ENCODE results near the gene TNMD.
"Not testable (repeated sequence)": the region's sequence is repeated elsewhere in the genome, so short reads cannot be mapped to it uniquely, and the experiment has no call there.

The TNMD gene

GRCh38 chrX:100584611-100585010, at the start of gene TNMD:
Gene TNMD (plus strand): TSS chrX:100584936. CDS start chrX:100585019, 83 bp downstream.
- DNase-seq (ENCODE audit: low read depth in 2 of 3, low spot score in 2 of 3), result no peak

- not testable (repeated sequence) for DNase-seq (ENCODE audit: low read depth in 2 of 3, low spot score in 2 of 3)
These were observed 19.2 kb upstream of the TNMD start for GRCh38 chrX:100565534-100565933.

GRCh38 chrX:100586747-100587146, 2.0 kb downstream of the TNMD start:
- DNase-seq (ENCODE audit: low read depth in 2 of 3, low spot score in 2 of 3), result no peak

- DNase-seq (ENCODE audit: low read depth in 2 of 3, low spot score in 2 of 3), result no peak
These were observed 3.1 kb downstream of the TNMD start for GRCh38 chrX:100587861-100588260.

GRCh38 chrX:100591256-100592051, 6.7 kb downstream of the TNMD start:
- no peak for DNase-seq (ENCODE audit: low read depth in 2 of 3, low spot score in 2 of 3)

GRCh38 chrX:100593126-100593525, 8.4 kb downstream of the TNMD start:
- DNase-seq (ENCODE audit: low read depth in 2 of 3, low spot score in 2 of 3), result no peak

- DNase-seq (ENCODE audit: low read depth in 2 of 3, low spot score in 2 of 3), result no peak
These were observed 8.8 kb downstream of the TNMD start for GRCh38 chrX:100593581-100593980.

- no peak for DNase-seq (ENCODE audit: low read depth in 2 of 3, low spot score in 2 of 3)
These were observed 11.9 kb downstream of the TNMD start for GRCh38 chrX:100596601-100597000.

GRCh38 chrX:100599456-100599855, 14.7 kb downstream of the TNMD start:
- no peak for DNase-seq (ENCODE audit: low read depth in 2 of 3, low spot score in 2 of 3)

GRCh38 chrX:100600340-100600739, 15.6 kb downstream of the TNMD start:
- no peak for DNase-seq (ENCODE audit: low read depth in 2 of 3, low spot score in 2 of 3)

GRCh38 chrX:100600758-100601157, 16.0 kb downstream of the TNMD start:
- DNase-seq (ENCODE audit: low read depth in 2 of 3, low spot score in 2 of 3), result no peak

- no peak for DNase-seq (ENCODE audit: low read depth in 2 of 3, low spot score in 2 of 3)
These were observed 22.0 kb downstream of the TNMD start for GRCh38 chrX:100606753-100607152.

GRCh38 chrX:100609591-100609990, 24.9 kb downstream of the TNMD start:
- DNase-seq (ENCODE audit: low read depth in 2 of 3, low spot score in 2 of 3), result no peak

GRCh38 chrX:100611951-100612350, 27.2 kb downstream of the TNMD start:
- no peak for DNase-seq (ENCODE audit: low read depth in 2 of 3, low spot score in 2 of 3)

- DNase-seq (ENCODE audit: low read depth in 2 of 3, low spot score in 2 of 3), result no peak
These were observed 30.3 kb downstream of the TNMD start for GRCh38 chrX:100615005-100615404.

GRCh38 chrX:100623001-100623400, 38.3 kb downstream of the TNMD start:
- no peak for DNase-seq (ENCODE audit: low read depth in 2 of 3, low spot score in 2 of 3)

- DNase-seq (ENCODE audit: low read depth in 2 of 3, low spot score in 2 of 3), result no peak
These were observed 41.3 kb downstream of the TNMD start for GRCh38 chrX:100625985-100626491.

- DNase-seq (ENCODE audit: low read depth in 2 of 3, low spot score in 2 of 3), result no peak
These were observed 50.3 kb downstream of the TNMD start for GRCh38 chrX:100635040-100635439.

- DNase-seq (ENCODE audit: low read depth in 2 of 3, low spot score in 2 of 3), result no peak
These were observed 51.2 kb downstream of the TNMD start for GRCh38 chrX:100635989-100636320.

- DNase-seq (ENCODE audit: low read depth in 2 of 3, low spot score in 2 of 3), result peak; percentile 9 to 33 (median 30)
These were observed 51.7 kb downstream of the TNMD start, which contains the start of gene TSPAN6 for GRCh38 chrX:100636321-100636991. Gene TSPAN6 (minus strand): TSS chrX:100636806. CDS start chrX:100636694, 112 bp downstream.

GRCh38 chrX:100642290-100642689, 57.6 kb downstream of the TNMD start:
- no peak for DNase-seq (ENCODE audit: low read depth in 2 of 3, low spot score in 2 of 3)

- DNase-seq (ENCODE audit: low read depth in 2 of 3, low spot score in 2 of 3), result no peak
These were observed 58.5 kb downstream of the TNMD start for GRCh38 chrX:100643212-100643611.
